Stimulated activated CD8-positive, alpha-beta memory T cell treated with anti-CD3 and anti-CD28 coated beads, Interleukin-15, amount 100 ng/mL, for 24 hours (primary cell): Measurements from ENCODE around the gene LRRC61.

Experiments
- DNase-seq: peaks from one replicate; pipeline ENCODE4 v3.0.0-alpha.2; 2020; ENCODE audit warnings: low read depth

The LRRC61 gene

GRCh38 chr7:150371131-150371995, 48.2 kb downstream of the LRRC61 start:
- DNase-seq, result no peak

GRCh38 chr7:150371996-150372270, 48.8 kb downstream of the LRRC61 start:
- no peak for DNase-seq

- DNase-seq, result no peak
Observed at GRCh38 chr7:150372271-150373048, 49.3 kb downstream of the LRRC61 start.

GRCh38 chr7:150373049-150373801, 50.1 kb downstream of the LRRC61 start:
- no peak for DNase-seq

- no peak for DNase-seq
Observed at GRCh38 chr7:150374026-150374425, 50.9 kb downstream of the LRRC61 start.

- DNase-seq, result no peak
Observed at GRCh38 chr7:150374472-150374871, 51.3 kb downstream of the LRRC61 start.

GRCh38 chr7:150375662-150376521, 52.7 kb downstream of the LRRC61 start:
- DNase-seq, result no peak

GRCh38 chr7:150376560-150376959, 53.4 kb downstream of the LRRC61 start:
- no peak for DNase-seq

GRCh38 chr7:150377196-150377595, 54.0 kb downstream of the LRRC61 start:
- no peak for DNase-seq

GRCh38 chr7:150377635-150378034, 54.5 kb downstream of the LRRC61 start:
- DNase-seq, result no peak

GRCh38 chr7:150378115-150378852, 55.1 kb downstream of the LRRC61 start:
- no peak for DNase-seq

GRCh38 chr7:150378853-150379440, 55.8 kb downstream of the LRRC61 start, which contains the start of gene ZNF775:
ZNF775 (plus strand) TSS chr7:150379330; CDS start chr7:150388471, 9,141 bp downstream.
- peak; percentile 83 for DNase-seq

- no peak for DNase-seq
Observed at GRCh38 chr7:150379441-150380379, 56.6 kb downstream of the LRRC61 start.

- DNase-seq, result no peak
Observed at GRCh38 chr7:150380463-150380862, 57.3 kb downstream of the LRRC61 start.

GRCh38 chr7:150381096-150381495, 57.9 kb downstream of the LRRC61 start:
- no peak for DNase-seq

- no peak for DNase-seq
Observed at GRCh38 chr7:150381785-150382122, 58.6 kb downstream of the LRRC61 start.

- no peak for DNase-seq
Observed at GRCh38 chr7:150382123-150382843, 59.1 kb downstream of the LRRC61 start.

GRCh38 chr7:150382844-150383225, 59.7 kb downstream of the LRRC61 start:
- DNase-seq, result no peak
